Anterior cingulate cortex (tissue), 58 donors: ENCODE results near the gene SLC39A3.
"Not testable (repeated sequence)": the region's sequence is repeated elsewhere in the genome, so short reads cannot be mapped to it uniquely, and the experiment has no call there.

Experiments used
- DNase-seq, 58 donors: peaks; one replicate each; lab custom pipeline; 2025; lab: John Stamatoyannopoulos, UW

Gene SLC39A3

DNA sequence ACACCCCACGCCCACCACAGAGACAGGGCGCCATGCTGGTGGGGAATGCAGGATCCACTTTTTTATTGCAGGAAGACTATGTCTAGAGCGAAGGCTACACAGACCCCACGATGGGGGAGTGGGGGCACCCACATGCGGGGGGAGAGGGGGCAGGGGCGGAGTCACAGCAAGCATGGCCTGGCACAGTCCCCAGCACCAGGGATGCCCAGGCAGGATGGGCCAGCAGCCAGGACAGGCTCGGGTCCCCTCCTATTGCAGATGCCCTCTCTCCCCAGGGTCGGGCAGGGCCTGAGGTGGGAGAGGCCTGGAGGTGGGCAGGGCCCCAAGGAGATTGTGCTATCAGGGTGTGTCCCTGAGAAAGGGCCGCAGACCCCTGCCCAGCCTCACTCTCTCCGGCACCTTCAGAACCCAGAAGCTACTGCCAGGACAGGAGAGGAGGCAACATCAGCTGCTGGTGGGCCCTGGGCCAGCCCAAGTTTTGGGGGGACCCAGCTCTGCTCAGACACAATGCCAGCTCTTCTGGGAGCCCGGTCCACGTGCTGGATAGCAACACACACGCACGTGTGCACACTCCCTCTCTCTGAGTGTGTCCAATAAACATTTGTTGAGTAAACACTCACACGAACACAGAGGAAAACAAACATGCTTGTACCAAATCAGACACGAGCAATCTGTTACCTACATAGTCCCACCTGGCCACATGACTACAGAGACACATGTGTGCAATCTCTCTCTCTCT lies 25.1 kb downstream of the SLC39A3 start:
- DNase-seq: no peak

DNA sequence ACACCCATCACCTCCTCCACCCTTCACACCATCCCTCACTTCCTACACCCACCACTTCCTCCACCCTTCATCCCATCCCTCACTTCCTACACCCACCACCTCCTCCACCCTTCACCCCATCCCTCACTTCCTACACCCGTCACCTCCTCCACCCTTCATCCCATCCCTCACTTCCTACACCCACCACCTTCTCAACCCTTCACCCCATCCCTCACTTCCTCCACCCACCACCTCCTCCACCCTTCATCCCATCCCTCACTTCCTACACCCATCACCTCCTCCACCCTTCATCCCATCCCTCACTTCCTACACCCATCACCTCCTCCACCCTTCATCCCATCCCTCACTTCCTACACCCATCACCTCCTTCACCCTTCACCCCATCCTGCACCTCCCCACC lies 25.7 kb downstream of the SLC39A3 start:
- DNase-seq: not testable (repeated sequence)

DNA sequence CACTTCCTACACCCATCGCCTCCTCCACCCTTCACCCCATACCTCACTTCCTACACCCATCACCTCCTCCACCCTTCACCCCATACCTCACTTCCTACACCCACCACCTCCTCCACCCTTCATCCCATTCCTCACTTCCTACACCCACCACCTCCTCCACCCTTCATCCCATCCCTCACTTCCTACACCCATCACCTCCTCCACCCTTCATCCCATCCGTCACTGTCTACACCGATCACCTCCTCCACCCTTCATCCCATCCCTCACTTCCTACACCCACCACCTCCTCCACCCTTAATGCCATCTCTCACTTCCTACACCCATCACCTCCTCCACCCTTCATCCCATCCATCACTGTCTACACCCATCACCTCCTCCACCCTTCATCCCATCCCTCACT lies 26.6 kb downstream of the SLC39A3 start:
- not testable (repeated sequence) for DNase-seq

DNA sequence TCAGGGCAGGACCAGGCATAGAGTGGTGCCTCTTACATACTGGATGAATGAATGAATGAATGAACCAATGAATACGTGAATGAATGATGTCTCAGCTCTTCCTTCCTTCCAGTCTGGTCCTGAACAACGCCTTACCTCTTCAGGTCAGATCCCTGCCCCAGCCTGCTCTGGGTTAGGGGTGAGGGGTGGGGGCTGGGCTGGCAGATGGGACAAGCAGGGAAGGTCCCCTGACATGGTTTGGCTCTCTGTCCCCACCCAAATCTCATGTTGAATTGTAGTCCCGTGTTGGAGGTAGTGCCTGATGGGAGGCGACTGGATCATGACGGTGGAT lies 28.0 kb downstream of the SLC39A3 start:
- no peak for DNase-seq

DNA sequence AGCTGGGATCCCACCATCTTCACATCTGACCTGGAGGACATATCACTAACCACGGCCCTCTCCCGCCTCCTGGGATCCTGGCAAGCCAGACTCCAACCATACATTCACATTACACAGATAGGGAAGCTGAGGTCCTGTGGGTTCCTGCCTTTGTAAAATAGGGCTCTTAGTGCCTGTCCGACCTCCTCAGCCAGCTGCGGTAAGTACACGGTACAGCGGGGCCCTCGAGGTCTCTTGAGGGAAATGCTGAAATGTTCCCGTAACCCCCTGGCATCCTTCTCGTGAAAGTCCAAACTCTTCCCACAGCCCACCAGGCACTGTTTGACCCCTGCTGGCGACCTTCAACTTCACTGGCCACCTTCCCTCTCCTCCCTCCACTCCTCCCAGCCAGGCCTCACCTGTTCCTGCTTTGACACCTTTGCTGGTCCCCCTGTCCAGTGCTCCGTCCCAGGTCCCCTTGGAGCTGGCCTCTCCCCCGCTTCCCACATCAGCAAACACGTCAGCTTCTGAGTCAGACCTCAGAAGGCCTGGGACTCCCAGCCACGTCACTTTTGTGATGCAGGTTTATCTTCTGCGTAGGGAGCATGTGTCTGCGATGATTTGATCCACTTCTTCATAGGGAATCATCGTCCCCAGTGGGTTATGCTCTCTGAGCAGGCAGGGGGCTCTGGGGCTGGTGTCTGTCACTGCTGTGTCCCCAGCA lies 28.5 kb downstream of the SLC39A3 start:
- DNase-seq: no peak

DNA sequence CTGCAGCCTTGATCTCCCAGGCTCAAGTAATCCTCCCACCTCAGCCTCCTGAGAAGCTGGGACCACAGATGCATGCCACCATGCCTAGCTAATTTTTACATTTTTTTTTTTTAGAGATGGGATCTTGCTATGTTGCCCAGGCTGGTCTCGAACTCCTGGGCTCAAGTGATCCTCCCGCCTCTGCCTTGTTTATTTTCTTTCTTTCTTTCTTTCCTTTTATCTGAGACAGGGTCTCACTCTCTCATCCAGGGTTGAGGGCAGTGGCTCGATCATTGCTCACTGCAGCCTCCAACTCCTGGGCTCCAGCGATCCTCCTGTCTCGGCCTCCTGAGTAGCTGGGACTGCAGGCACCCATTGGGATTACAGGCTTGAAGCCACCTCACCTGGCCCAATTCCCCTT lies 33.6 kb downstream of the SLC39A3 start:
- DNase-seq: no peak

DNA sequence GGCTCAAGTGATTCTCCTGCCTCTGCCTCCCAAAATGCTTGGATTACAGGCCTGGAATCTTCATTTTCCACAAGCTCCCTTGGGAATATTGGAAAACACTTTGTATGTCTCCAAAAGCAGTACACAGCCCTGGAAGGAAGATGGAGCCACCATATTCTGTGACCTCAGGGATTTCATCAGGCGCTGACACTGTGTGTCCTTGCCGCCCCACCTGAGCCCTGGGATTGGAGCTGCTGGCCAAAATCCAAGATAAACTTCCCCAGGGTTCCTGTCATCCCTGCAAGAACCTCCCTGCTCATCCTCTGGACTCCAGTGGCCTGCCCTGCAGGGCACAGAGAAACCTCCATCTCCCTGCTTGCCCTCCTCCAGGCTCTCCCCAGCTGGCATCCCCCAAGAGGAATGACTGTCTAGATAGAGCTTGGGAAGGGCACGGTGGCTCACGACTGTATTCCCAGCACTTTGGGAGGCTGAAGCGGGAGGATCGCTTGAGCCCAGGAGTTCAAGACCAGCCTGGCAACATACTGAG lies 36.1 kb downstream of the SLC39A3 start:
- no peak for DNase-seq

DNA sequence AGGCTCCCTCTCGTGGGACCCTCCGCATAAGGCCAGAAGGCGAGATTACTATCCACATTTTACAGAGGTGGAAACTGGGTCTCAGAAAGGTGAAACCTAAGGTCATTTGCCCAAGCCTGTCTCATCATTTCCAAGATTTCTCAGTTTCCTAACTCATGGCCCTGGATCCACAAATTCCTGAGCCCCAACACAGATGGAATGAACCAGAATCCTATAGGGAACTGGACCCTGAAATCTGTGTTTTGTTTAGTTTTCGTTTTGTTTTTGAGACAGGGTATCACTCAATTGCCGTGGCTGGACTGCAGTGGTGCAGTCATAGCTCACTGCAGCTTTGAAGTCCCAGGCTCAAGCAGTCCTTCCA lies 36.8 kb downstream of the SLC39A3 start:
- DNase-seq: no peak

DNA sequence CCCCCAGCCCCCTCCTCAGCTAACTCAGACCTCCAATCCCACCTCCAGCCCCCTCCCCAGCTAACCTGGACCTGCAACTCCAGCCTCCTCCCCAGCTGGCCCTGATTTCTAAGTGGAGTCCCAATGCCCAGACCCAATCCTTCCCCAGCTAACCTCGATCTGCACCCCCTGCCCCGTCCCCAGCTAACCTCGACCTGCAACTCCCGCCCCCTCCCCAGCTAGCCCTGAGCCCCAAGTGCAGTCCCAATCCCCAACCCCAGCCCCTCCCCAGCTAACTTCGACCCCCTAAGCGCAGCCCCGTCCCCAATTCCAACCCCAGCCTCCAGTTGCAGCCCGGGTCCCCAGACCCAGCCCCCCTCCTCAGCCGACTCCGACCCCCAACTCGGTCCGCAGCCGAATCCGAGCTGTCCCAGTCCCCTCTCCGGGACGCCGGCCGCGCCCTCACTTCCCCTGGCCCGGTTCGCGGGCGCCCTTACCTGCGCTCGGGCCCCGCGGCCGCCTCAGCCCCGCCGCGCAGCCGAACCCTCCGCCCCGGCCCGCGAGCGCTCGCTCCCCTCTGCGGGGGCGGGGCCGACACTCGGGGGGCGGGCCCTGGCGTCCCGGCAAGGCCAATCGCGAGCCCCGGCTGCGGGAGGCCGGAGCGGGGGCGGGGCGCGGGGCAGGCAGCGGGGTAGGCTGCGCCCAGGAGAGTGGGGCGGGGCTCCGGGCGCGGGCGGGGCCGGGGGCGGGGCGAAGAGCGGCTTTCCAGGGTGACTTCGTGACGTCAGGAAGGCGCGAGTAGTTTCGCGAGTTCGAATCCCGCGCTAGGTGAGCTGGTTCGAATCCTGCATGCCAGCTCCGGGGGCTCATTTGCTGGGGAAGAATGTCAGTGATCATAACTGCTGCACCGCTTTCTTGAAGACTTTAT lies 37.4 kb downstream of the SLC39A3 start, which contains the start of gene GNG7:
TSS of gene GNG7 (minus strand) at position 525 of the 907 bp plus-strand sequence. CDS start 182,006 bp downstream, outside the sequence.
- DNase-seq: peak in 57 of 58 donors; percentile 36 to 97 (median 90)

DNA sequence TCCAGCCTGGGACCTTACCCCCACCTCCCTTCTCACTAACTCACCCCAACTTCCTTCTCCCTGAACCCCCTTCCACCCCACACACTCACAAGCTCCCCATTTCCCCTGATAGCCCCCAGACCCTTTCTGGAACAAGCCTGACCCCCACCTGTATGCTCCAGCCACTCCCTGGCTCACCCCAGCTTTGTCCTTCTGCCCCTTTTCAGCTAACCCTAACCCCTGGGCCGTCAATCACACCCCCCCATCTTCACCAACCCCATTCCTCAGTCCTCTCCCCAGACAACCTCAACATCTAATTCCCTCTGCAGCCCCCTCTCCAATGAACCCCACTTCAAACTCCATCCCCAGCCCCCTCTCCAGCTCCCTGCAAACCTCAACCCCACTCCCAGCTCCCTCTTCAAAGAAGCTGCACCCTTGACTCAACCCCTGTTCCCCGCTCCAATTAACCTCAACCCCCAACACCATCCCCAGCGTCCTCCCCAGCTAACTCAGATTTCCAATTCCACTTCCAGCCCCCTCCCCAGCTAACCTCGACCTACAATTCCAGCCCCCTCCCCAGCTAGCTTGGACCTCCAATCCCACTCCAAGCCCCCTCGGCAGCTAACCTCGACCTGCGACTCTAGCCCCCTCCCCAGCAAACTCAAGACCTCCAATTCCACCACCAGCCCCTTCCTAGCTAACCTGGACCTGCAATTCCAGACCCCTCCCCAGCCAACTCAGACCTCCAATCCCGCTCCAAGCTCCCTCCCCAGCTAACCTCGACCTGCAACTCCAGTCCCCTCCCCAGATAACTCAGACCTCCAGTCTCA lies 38.3 kb downstream of the SLC39A3 start:
- DNase-seq: no peak

DNA sequence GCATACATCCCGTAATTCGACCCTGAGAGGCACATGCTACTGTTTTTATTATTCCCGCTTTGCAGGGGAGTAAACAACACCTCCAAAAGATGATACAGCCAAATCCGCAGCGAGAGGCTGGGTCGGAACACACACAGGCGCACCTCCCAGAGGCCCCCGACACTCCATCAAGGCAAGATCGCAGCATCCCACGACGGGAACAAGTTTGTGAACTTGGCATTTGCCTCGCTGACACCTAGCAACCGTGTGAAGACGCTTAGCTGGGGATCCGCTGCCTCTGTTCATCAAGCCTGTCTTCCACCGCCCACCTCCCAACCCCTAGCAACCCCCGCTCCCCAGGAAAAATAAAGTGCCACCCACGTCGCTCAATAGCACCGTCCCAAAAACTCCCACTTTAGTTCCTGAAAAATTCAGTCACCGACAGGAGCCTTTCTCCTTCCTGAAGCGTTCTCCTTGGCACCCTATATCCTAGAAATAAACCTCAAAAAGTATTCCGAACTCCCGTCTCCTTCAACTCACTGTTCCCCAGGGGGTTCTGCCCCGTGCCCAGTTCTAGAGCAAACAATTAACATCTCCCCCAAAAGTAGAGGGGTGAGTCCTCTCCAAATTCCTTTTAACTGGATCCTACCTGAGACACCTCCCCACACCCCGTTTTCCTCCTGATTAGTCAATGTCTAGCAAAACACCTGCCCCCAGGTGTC lies 39.0 kb downstream of the SLC39A3 start:
- peak in 10 of 58 donors; percentile 13 to 72 (median 32) for DNase-seq

DNA sequence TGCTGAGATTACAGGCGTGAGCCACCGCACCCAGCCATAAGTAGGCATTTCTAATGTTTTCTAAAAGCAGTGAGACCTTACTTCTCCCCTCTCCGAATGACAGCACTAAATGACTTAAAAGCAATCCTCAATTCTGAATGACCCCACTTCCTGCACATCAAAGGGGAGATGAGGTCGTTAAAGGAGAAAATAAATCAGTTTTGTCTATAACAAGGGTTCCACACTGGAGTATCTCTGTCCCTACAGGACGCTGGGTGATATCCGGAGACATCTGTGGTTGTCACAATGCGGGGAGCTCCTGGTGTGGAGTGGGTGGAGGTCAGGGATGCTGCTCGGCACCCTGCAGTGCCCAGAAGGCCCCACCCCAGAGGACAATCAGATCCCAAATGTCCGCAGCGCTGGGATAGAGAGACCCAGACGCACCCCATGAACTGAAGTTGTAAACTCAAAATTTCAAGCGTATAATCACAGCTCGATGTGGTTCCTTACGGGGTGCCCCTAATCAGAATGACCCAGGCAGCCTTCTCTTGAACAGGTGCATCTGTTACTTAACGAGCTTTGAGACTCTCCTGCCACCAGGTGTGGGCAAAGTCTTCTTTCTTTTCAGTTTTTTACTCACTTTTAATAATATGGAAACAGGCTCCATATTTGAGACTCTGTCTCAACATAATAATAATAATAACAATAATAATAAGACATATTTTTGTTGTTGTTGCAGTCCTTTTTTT lies 40.2 kb downstream of the SLC39A3 start:
- DNase-seq: peak in 1 of 58 donors; percentile 32

DNA sequence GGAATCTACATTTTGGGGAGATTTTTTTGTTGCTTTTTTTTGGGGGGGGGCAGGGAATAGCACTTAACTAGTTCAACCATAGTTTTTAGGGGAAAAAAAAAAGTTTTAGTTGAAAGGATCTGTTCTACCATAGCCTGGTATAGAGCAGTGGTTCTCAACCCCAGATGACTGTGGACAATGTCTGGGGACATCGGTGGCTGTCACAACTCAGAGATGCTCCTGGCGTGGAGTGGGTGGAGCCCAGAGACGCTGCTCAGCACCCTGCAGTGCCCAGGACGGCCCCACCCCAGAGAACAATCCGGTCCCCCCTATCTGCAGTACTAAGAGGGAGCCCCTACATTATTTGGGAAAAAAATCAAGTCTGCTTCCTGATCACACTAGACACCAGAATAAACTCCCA lies 45.6 kb downstream of the SLC39A3 start:
- DNase-seq: peak in 13 of 58 donors; percentile 17 to 49 (median 34)

DNA sequence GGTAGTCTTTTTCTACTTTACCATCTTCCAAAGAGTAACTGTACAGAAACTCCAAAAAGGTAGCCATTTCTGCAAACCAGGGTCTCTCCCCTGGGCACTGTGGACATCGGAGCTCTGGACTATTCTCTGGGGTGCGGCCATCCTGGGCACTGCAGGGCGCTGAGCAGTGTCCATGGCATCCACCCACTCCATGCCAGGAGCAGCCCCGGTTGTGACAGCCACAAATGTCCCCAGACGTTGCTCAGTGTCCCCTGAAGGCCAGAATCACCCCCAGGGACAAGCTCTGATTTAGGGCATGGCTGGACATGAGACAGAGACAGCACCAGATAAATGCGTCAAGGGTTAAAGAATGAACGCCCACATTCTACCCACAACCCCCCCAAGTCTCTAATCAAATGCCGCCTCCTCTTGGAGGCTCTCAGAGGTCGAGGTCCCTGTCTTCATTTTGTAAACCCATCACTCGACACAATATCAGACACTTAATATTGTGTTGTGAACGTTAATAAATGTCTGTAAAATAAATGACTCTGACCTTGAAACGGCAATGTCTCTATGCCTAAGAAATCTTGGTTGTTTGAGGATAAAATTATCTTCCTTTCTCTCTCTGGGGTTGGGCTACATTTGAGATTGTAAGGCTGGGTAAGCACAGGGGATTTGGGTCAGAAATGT lies 46.2 kb downstream of the SLC39A3 start:
- peak in 1 of 58 donors; percentile 10 for DNase-seq

DNA sequence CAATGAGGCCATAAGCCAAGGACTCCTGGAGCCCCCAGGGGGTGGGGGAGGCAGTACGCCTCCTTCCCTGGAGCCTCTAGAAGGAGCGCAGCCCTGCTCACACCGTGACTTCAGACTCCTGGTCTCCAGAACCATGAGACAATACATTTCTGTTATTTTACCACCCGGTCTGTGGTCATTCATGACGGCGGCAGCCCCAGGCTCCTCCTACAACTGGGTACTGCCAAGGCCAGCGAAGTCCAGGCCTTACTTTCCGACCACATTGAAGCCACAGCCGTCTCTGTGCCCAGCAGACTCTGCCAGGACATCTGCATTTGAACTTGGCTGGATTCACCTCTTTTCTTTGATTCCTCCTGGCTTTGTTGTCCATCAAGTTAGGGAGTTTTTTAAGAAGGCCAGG lies 47.9 kb downstream of the SLC39A3 start:
- peak in 54 of 58 donors; percentile 21 to 94 (median 72) for DNase-seq

DNA sequence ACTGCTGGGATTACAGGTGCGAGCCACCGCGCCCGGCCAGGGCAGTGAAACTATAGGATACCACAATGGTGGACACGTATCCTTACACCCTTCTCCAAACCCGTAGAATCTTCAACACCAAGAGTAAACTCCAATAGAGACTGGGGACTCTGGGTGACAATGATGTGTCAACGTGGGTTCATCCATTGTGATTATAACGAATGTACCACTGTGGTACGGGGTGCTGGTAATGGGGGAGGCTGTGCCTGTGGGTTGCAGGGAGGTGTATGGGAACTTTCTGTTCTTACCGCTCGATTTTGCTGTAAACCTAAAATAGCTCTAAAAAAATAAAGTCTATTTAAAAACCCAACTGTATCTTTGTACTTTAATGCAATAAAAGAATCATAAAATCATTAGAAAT lies 49.0 kb downstream of the SLC39A3 start:
- DNase-seq: no peak

DNA sequence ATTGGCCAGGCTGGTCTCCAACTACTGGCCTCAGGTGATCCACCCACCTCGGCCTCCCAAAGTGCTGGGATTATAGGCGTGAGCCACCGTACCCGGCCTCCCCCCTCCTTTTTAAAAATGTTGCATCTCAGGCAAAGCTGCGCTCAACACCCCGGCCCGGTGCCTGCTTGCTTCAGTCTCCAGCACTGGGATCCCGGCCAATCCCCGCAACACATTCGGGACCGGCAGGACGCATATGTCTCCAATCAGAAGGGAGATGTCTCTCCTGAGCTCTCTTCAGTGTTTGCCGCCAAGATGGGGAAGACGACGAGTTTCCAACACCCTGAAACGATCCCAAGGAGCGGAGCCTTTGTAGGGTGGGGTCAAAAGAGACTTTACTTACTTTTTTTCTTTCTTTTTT lies 53.5 kb downstream of the SLC39A3 start:
- peak in 23 of 58 donors; percentile 6 to 56 (median 37) for DNase-seq

DNA sequence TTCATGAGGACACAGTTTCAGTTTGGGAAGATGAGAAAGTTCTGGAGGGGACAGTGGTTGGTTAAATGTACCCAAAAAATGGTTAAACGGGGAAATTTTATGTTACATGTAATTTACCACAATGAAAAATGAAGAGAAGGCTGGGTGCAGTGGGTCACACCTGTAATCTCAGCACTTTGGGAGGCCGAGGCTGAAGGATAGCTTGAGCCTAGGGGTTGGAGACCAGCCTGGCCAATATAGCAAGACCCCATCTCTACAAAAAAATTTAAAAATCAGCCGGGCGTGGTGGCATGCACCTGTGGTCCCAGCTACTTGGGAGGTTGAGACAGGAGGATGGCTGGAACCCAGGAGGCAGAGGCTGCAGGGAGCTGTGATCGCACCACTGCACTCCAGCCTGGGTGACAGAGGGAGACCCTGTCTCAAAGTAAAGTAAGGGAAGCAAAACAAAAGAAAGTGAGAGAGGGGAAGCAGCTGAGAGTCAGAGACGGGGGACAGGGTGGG lies 54.6 kb downstream of the SLC39A3 start:
- no peak for DNase-seq
